Caki2 (cell line): Measurements from ENCODE around the gene CFAP46. TPM values are rescaled to one million over a fixed set of nuclear protein-coding genes. Genes with fewer than 3 reads are reported as not detected.

Experiments used
- DNase-seq: peaks from one replicate; pipeline ENCODE4 v3.0.0-alpha.2; 2015; ENCODE audit warnings: low read depth
- in situ Hi-C: cut with HindIII; loops from 2 replicates; pipeline ENCODE4 v1.10.0; 2016; ENCODE audit warnings: low sequenced_read_pairs, low pct_unique_long_range_greater_than_20kb, mixed read lengths
- total RNA-seq: library from RNA; depleted of rRNA; stranded (reverse); fragments of >200 nt; shearing (Covaris generic); gene quantifications from 2 replicates; pipeline ENCODE4 v1.2.3, GENCODE V29; 2014; ENCODE audit warnings: low replicate concordance

The CFAP46 gene
- total RNA-seq, 1 experiment from 2014 or later, result not detected

DNA sequence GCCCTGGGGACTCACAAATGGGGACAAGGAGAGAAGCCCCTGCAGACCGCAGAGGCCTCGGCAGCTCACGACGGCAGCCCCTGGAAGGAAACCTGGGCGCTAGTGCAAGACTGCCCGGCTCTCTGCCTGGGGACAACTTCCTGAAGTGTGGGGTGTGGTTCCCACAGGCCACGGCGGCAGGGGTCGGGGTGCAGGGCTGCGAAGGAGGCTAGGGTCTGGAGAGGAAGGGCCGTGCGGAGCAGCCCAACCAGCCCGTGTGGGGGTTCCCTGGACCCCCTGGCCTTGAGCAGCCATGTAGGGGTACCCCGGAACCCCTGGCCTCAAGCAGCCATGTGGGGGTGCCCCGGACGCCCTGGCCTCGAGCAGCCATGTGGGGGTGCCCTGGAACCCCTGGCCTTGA is 19.5 kb downstream of the CFAP46 start:
- DNase-seq, result no peak
- in situ Hi-C loops, result no loop called here

DNA sequence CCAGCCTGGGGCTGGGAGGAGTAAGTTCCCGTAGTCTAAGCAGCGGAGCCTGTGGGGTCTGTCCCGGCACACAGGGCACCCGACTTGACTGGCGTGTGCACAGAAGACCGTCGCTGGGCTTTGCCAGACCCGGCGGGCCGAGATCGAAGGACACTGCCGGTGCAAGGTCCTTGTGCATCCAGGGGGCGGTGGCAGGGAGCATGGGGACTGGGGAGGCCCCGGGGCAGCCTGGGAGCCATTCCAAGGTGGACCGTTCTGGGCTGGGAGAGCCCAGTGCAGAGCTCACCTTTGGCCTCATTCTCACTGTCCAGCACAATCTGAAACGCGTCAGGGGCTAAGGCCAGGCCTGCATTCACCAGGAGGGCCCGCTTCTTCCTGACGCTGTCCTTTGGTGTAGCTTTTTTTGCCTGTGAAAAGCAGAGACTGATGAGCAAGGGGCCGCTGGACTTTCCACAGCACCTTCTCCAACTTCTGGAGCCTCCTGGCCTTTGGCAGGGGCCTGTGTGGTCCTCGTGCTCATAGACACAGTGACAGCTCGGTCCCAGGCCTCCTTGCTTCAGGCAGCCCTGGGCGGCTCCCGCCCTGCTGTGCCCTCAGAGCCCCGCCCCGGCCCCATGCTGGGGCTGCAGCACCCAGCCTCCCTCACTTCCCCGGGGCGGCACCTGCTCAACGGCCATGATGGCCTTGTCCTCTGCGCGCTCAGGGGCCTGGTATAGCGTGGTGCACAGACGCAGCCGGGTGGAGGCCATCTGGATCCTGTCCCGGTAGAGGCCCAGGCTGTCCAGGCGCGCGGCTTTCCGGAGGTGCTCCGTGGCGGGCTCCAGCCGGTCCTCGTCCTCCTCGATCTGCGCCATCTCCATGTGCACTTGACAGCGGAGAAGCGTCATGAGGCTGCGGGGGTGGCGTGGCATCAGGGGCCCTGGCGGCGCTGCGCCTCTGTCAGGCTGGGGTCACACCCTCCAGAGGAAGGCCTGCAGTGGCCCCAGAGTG is 20.3 kb downstream of the CFAP46 start:
- in situ Hi-C loops, result no loop called here
- DNase-seq, result no peak

DNA sequence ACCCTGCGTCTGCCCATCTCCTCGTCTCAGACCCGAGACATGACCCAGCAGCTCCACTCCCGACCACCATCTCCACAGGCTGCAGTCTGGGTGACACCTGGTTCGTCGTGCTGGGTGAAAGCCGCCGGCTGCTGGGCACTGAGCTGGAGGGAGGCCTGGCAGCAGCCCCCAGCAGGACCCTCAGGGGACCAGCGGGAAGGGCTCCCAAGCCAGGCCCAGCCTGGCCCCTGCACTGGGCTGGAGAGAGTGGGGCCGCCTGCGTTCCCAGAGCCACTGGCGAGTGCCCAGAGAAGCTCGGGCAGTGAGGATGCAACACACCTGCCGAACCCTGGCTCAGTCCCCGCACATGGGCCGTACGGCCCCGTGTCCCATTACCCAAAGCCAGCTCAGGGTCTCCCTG is 21.3 kb downstream of the CFAP46 start:
- no peak for DNase-seq
- in situ Hi-C loops, result no loop called here

DNA sequence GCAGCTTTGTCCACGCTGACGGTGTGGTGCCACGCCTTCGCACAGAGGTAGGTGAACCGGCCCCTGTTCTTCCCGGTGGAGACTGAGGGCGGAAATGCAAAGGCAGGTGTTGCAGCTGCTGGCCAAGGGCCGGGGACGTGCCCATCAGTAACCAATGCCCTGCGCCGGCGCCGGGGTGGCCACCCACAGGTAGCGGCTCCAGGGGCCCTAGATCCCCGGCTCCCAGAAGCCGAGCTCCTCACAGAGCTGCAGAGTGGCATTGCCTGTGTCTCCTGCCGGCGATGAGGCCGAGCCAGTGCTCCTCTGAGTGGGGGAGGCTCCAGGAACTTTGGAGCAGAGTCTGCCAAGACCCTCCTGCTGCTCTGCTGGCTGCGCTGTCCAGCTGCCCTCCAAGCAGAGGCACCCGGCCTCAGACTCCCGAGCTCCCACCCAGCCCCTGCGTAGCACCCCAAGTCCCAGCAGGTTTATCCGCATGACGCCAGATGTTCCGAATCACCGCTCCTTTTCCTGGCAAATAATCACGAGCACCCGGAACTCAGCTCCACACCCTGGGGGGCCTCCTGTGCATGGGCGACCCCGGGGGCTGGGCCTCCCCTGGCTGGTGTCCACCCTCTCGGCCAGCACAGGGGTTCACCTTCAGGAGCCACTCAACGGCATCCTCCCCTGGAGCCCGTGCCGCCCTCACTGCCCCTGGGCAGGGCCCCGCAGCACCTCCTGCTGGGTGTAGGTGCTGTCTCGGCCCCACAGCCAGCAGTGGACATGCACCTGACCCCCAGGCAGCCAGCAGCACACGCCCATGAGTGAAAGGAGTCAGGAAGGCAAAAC is 22.1 kb downstream of the CFAP46 start:
- in situ Hi-C loops, result no loop called here

DNA sequence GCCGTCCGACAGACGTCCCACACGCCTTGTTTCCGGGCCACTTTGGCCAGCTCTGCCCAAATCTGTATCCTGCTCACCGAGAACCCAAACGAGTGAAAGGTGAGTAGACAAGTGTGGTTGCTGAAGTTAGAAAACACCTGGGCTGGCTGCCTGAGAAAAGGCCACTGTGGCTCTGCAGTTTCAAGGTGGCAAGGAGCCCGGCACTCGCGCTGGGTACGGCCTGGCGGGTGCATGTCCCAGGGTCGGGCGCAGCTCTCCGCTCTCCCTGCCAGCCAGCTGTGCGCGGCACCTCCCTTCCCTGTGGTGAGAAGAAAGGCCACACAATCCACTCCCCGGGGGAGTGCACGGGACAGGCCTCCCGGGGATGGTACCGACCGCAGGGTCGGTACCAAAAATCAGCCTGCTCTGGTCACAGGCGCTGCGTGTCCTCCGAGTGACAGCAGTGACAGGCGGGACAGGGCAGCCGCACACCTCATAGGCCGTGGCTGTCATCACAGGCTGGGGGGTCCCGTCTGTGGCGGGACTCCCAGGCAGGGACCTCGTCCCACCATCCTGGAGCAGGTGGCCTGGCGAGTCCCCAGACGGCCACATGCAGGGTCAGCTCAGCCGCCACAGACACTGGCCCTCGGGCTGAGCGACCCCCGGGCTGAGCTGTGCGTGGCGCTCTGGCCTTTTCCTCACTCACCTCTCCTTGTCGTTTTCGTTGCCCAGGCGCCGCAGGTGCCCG is 22.8 kb downstream of the CFAP46 start:
- no peak for DNase-seq
- in situ Hi-C loops, result no loop called here

More for the DNA sequence above, 22.1 kb downstream of the CFAP46 start:
- DNase-seq, result no peak

DNA sequence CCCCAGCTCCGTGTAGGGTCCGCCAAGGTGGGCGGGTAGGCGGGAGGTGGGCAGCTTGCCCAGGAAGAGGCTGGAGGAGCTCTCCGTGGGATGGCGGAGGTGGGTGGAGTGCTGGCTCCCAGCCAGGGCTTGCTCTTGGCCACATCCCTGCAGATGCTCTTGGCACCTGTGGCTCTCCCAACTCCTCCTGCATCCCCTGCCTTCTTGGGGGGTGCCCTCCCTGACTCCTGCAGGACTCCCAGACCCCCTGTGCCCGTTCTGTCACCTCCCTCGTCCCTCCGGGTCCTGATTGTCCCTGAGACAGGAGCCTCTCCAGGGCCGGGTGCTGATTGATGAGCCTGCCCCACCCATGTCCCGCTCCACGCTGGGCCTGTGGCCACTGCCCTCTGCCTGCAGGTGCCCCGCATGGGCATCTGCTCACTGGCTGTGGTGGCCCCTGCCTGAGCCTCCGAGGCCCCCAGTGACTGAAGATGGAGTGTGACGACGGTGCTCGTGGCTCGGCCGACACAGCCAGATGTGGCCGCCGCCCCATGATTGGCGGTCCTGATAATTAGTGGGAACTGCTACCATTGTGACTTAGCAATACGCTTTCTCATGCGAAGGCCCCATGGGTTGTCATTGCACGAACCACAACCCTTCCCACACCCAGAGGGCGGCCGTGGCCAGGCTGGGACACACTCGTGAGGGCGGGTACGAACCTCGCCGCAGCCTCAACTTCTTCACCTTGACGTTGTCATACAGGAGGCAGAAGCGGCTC is 23.6 kb downstream of the CFAP46 start:
- in situ Hi-C loops, result no loop called here
- no peak for DNase-seq

DNA sequence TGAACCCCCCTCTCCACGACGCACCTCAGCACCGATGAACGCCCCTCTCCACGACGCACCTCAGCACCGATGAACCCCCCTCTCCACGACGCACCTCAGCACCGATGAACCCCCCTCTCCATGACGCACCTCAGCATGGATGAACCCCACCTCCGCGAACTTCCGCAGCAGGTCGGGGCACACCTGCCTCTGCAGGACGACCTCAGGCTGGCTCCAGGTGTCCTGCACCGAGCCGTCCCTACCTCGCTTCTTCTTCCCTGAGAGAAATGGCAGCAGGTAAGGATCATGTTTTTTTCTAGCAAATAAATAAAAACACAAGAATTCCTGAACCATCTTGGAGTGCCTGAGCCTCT is 24.1 kb downstream of the CFAP46 start:
- in situ Hi-C loops, result no loop called here
- no peak for DNase-seq

DNA sequence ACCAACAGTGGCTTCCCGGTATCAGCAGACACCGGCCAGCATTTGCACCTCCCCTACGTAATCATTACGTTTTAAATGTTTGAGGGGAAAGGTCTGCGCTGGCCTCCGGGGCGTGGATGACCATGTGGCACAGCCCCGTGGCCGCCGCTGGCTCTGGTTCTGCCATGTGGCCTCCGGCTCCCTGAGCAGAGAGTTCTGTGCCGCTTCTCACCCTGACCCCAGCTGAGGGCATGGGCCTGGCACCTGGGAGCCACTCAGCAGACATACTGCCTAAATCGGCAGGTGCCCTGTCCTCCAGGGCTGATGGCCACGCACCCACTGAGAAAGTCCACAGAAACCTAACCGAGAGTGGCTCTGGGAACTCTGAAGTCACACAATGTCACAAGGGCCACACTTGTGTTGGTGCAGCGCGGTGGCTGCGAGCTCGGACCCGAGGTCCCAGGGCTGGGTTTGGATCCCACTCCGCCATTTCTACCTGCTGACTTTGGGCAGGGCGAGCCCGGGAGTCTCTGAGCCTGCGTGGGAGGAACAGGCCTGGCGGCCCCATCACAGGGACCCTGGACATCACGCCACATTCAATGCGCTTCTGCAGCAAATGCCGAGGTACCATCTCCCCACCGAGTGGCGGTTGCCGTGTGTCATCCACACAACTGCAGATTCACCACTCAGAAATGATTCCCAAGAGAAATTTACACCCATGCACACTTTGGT is 25.3 kb downstream of the CFAP46 start:
- in situ Hi-C loops, result no loop called here
- no peak for DNase-seq

DNA sequence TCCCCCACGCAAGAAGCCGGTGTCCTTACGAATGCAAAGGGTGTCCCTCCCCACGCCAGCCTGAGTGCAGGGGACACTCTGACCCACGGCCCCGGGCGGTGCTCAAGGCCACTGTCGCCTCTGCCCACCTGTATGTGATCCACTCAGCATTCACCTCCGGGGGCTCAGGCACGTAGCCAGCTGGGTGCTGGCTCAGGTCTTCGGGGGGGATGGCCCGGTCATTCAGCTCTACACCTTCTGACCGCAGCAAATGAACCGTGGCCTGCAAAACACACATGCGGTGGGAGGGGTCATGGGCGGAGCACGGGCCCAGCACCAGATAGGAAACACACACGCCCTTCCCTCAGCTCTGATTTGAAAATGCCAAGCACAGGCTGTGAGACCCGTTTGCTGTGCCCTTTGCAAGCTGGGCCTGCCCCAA is 25.9 kb downstream of the CFAP46 start:
- in situ Hi-C loops, result no loop called here
- peak; percentile 23 for DNase-seq

DNA sequence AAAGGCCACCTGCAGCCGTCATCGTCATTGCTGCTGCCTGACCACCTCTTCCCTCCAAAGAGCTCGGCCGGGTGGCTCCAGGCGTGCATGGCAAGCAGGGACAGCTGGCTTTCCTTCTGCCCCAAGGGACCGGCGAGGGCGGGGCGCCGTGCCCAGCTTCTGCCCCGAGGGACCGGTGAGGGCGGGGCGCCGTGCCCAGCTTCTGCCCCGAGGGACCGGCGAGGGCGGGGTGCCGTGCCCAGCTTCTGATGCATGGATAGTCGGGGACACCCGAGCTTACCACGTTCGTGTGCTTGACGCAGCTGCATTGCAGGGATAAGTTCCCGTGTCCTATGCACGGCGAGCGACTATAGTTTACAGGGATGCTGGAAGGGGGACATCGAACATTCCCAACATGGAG is 27.0 kb downstream of the CFAP46 start:
- in situ Hi-C loops, result no loop called here
- no peak for DNase-seq

DNA sequence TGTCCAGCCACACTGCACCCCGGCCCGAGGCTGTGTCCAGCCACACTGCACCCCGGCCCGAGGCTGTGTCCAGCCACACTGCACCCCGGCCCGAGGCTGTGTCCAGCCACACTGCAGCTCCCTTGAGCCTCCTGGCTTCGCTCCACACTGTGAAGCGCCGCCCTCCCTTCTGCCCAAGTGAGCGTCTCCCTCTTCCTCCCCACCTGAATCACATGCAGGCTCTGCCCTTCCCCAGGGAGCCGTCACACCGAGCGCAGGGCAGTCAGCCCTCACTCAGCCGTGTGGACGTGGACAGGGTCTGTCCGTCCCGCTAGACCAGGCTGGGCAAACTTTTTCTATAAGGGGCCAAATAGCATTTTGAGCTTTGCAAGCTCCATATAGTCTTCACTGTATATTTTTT is 27.6 kb downstream of the CFAP46 start:
- in situ Hi-C loops, result no loop called here
- DNase-seq, result no peak

DNA sequence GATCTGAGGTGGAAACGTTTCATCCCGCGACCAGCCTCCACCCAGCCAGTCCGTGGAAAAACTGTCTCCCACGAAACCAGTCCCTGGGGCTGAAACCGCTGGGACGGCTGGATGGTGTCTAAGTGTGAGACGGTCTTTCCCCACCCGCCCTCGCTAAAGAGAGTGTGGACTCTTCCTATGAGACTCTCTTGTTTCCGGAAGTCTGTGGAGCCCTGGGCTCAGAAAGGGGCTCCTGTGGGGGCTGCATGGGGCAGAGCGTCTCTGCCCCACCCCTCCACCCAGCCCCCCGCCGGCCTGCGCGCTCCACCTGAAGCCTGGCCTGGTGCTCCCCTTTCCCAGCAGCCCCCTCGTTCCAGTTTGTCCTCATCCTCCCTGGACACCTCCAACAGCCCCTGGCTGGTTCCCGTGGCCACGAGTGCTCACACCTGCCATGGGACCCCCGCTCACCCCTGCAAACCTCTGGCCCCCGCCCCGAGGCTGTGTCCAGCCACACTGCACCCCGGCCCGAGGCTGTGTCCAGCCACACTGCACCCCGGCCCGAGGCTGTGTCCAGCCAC is 28.7 kb downstream of the CFAP46 start:
- no peak for DNase-seq
- in situ Hi-C loops, result no loop called here

DNA sequence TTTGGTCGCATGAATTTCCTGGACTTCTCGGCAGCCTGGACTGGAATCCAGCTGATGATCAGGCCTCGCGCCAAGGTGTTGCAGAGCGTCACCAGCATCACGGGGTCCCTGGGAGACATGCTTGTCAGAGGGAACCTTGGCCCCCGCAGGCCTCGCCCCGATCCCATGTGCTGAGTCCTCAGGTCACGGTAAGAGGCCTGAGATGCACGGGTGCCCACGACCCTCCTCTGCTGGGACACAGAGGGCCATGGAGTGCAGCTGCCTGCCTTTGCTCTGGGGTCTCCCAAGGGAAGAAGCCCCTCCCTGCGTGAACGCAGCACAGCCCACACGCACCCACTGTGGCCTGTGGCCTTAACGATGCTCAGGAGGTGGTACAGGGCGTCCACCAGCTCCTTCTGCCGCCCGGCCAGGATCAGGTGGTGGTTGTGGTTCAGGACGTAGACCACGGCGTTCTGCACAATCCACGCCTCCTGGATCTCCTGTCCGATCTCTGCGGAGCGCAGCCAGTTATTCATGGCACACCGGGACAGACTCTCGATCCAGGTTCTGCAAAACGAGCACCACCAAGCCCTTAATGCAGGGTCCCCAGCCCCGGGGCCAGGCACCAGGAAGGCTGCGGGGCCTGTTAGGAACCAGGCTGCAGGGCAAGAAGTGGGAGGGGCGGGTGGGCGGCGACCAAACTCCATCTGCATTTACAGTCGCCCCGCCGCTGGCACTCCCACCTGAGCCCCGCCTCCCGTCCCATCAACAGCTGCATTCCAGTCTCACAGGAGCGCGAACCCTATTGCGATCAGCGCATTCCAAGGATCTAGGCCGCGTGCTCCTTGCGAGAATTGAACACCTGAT is 29.4 kb downstream of the CFAP46 start:
- no peak for DNase-seq

DNA sequence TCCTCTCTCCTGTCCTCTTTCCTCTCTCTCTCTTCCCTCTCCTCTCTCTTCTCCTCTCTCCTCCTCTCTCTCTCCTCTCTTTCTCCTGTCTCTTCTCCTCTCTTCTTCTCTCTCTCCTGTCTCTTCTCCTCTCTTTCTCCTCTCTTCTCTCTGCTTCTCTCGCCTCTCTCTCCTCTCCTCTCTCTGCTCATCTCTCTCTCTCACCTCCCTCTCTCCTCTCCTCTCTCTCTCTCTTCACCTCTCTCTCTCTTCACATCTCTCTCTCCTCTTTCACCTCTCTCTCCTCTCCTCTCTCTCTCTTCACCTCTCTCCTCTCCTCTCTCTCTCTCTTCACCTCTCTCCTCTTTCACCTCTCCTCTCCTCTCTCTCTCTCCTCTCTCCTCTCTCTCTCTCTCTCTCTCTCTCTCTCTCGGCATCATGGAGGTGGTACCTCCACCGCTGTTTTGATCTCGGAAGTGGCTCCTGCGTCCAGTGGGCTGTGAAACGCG is 30.1 kb downstream of the CFAP46 start:
- in situ Hi-C loops, result no loop called here
- DNase-seq, result no peak

More for the DNA sequence above, 29.4 kb downstream of the CFAP46 start:
- in situ Hi-C loops, result no loop called here

DNA sequence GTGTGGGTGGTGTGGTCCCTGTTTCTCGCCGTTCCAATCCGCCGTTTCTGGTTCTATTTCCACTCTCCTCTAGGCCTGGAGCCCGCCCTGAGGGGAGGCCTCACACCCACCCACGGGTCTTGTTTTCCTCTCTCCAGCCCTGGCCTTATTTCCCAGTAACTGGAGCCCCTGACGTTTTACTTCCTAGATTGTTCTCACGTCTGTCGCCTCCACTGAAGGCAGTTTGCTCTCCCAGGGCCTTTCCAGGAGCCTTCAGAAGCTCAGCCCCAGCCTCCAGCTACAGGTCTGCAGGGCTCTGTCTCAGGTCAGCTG is 30.6 kb downstream of the CFAP46 start:
- DNase-seq, result no peak
- in situ Hi-C loops, result no loop called here
